ENCODE results near the gene COPS3. TPM values are rescaled to one million over a fixed set of nuclear protein-coding genes. Genes with fewer than 3 reads are reported as not detected.

COPS3 gene
- total and polyA plus RNA-seq, 2 of the 4 experiments (the other 2 are of a cell fraction) = 71.4 to 144 TPM

DNA sequence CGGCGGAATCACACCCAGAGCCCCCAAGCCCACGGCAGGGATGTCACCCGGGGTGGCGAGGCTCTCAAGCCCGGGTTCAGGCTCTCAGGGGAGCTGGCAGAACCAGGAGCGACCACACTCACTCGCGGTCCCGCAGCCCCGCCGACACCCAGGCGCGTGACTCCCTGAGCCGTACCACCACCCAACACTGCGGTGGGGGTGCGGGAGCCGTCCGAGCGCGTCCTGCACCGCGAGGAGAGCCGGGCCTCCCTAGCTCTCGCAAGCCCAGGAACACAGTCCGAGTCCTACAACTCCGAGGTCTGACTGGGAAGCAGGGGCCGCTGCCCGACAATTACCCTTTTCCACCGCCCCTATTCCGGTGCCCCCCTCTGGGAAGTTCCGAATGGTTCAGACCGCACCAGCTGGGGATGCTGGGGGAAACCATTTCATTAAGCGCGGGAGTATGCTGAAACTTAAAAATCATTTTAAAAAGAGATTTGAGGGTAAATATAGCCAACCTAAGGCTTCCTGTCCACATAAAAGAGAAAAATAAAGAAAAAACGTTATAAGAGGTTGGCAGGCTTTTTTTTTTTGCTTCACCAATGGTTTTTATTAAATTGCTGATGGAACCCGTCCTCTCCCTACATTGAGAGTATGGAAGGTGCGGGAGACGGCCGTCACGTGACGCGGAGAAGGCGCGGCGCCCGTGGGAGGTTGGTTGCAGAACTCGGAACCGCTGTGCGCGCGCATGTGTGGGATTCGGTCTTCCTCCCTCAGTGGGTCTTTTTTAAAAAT, 43.8 kb downstream of the COPS3 start, which contains the start of gene FLCN (continued):
- TF ChIP-seq NFE2L2 (IDR thresholded peaks at IDR 0.05; ENCODE audit: low read depth, low read length) (no peak), BHLHE40 (IDR thresholded peaks at IDR 0.05; ENCODE audit: low read depth, low read length) (peak; percentile 95)

DNA sequence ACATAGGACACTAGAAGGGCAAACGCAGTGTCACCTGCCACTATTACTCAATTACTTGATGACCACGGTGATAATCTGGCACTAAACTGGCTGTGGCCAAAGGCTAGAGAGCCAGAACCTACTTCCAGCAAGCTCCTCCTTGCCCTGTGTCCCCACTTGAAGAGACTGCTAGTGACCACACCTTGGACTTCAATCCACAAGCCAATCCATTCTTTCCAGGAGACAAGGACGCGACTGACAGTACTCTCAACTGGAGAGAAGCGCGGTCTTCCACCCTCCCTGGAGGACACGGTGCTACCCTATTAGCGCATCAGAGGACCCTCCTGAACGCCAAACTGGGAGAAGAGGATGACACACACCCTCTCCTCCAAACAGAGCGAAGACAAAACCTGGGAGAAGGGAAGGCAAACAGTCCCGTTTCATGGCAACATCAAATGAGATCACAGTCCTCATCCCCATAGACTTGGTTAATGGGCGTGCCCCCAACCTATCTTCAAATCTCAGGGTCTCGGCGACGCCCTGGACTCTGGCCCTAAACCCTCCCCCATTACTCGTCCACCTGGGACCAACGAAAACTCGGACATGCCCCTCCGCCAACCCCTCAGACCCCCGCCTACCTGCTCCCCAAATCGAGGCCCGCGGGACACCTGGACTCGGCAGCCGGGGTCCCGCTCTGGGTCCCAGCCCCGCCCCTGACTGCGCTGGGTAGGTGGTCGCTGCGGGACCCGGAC, 44.6 kb downstream of the COPS3 start:
- Histone ChIP-seq H3K27ac (ENCODE audit: insufficient read depth, low read length) (peak overlapping the region; percentile 100), H2BK15ac (ENCODE audit: low read depth, low read length) (peak overlapping the region; percentile 15; the same call in 1 of the 3 replicates), H2AFZ (replicated peaks; ENCODE audit: low read length, poor library complexity) (peak overlapping the region; percentile 100), H2BK5ac (ENCODE audit: low read depth, low read length, poor library complexity, severe bottlenecking) (peak overlapping the region; percentile 100), H3K9me1 (ENCODE audit: insufficient read depth, low read length) (peaks cover 9% of the 10 kb centered on the region), H3K9me3 (ENCODE audit: control insufficient read depth, insufficient read depth, low read length) (no peaks in the 10 kb centered on the region), H4K8ac (ENCODE audit: low read depth in 2 of 2, low read length in 2 of 2) (peak overlapping the region; percentile 64 to 98; a peak in 2 of 4 replicates), H2BK120ac (ENCODE audit: low read depth, low read length) (peak overlapping the region; percentile 100; the same call in 1 of the 2 replicates), H2AK9ac (replicated peaks; ENCODE audit: low read depth, low read length, poor library complexity) (peak overlapping the region; percentile 96), H3K14ac (replicated peaks; ENCODE audit: low read depth, low read length) (peak overlapping the region; percentile 99), H3K79me1 (ENCODE audit: low read depth in 1 of 2, low read length in 2 of 2) (peaks cover 20 to 55% of the 10 kb centered on the region in 2 experiments), H3K27me3 (ENCODE audit: control insufficient read depth, insufficient read depth, low read length) (no peaks in the 10 kb centered on the region), H4K20me1 (ENCODE audit: insufficient read depth, low read length) (peaks cover 43% of the 10 kb centered on the region), H3K4me2 (ENCODE audit: low read depth, low read length) (peak overlapping the region; percentile 96), H3K18ac (ENCODE audit: low read depth, low read length) (peak overlapping the region; percentile 49; the same call in 1 of the 2 replicates), H3K36me3 (ENCODE audit: control insufficient read depth, insufficient read depth, low read length) (peaks cover 10% of the 10 kb centered on the region; the same call in 1 of the 2 replicates), H4K91ac (ENCODE audit: insufficient read depth, low read depth, low read length) (peak overlapping the region; percentile 100), H3K4ac (ENCODE audit: low read depth, low read length) (peak overlapping the region; percentile 99), H3K23ac (ENCODE audit: low read depth, low read length) (peak overlapping the region; percentile 87), H3K56ac (ENCODE audit: extremely low read depth, insufficient read depth, low read length) (peak overlapping the region; percentile 32; the same call in 1 of the 2 replicates), H2BK20ac (ENCODE audit: low read depth, low read length) (no peak overlapping the region), H3K4me1 (ENCODE audit: control insufficient read depth, insufficient read depth, low read length) (peaks cover 4% of the 10 kb centered on the region), H3K4me3 (ENCODE audit: insufficient read depth, low read depth, low read length) (peak overlapping the region; percentile 93), H2AK5ac (ENCODE audit: low read depth, low read length) (peak overlapping the region; percentile 94), H4K5ac (ENCODE audit: low read depth, low read length) (peak overlapping the region; percentile 70), H3K9ac (ENCODE audit: low read depth, low read length) (peak overlapping the region; percentile 97)
- ChIA-PET POLR2A (ENCODE audit: unreplicated experiment) (interaction anchor here (0.5 to 0.7 kb wide), 4 partner anchors 28 to 134 kb away, joined by 3 to 8 read pairs (median 6); no protein-coding TSS in a partner anchor), CTCF (no interaction called here)
- intact Hi-C loops (cut with micrococcal nuclease) (loop anchor here (1.0 kb wide), 1 partner anchor 94 kb away; no protein-coding TSS in a partner anchor), in situ Hi-C loops (cut with MboI; ENCODE audit: low sequenced_read_pairs) (no loop called here), dilution Hi-C loops (cut with HindIII; ENCODE audit: low sequenced_read_pairs, unreplicated experiment) (no loop called here)
- peak; percentile 31 for DNase-seq
- ATAC-seq (ENCODE audit: low read depth) = peak; percentile 25
- TF ChIP-seq MXI1 (IDR thresholded peaks at IDR 0.05; ENCODE audit: borderline replicate concordance, low read depth, low read length) (0 out of 2 replicates have a peak, but pooled peaks have one; percentile 6), MAZ (IDR thresholded peaks at IDR 0.05; ENCODE audit: borderline replicate concordance, low read depth, low read length) (no peak), CEBPB (IDR thresholded peaks at IDR 0.05; ENCODE audit: low read depth, low read length) (no peak), BHLHE40 (IDR thresholded peaks at IDR 0.05; ENCODE audit: low read depth, low read length) (no peak)
- TF ChIP-seq, protein P1, sequence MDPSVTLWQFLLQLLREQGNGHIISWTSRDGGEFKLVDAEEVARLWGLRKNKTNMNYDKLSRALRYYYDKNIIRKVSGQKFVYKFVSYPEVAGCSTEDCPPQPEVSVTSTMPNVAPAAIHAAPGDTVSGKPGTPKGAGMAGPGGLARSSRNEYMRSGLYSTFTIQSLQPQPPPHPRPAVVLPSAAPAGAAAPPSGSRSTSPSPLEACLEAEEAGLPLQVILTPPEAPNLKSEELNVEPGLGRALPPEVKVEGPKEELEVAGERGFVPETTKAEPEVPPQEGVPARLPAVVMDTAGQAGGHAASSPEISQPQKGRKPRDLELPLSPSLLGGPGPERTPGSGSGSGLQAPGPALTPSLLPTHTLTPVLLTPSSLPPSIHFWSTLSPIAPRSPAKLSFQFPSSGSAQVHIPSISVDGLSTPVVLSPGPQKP (IDR thresholded peaks at IDR 0.05; ENCODE audit: borderline replicate concordance, low read depth, low read length) = no peak
- 2% methylated on average over 11 of the region's 31 CpGs; no CpG with 5 or more reads in 1 of the 2 experiments for WGBS, 2 experiments (ENCODE audit: extremely low coverage in 2 of 2, insufficient read length in 1 of 2)
- TSS peak; percentile 39 for BruUV-seq (replicated peaks)
